Fibroblast of the aortic adventitia (primary cell): ENCODE data around the gene ASB6. TPM values are rescaled to one million over a fixed set of nuclear protein-coding genes. Genes with fewer than 3 reads are reported as not detected.
"Not testable (repeated sequence)": the region's sequence is repeated elsewhere in the genome, so short reads cannot be mapped to it uniquely, and the experiment has no call there.

Experiments used
- DNase-seq: peaks from one replicate; pipeline ENCODE4 v3.0.0-alpha.2; 2010; ENCODE audit warnings: low read depth
- H3K4me3 ChIP-seq: 2 replicates; pipeline ENCODE4 v1.5.1; 2011; ENCODE audit warnings: low read depth, mild to moderate bottlenecking, control low read depth, low read length, moderate library complexity
- CTCF ChIP-seq: IDR thresholded peaks from 2 replicates; pipeline ENCODE4 v1.5.1; 2011; ENCODE audit warnings: mild to moderate bottlenecking, low read length, control low read depth, inconsistent platforms; ENCODE audit not compliant: insufficient read depth
- total RNA-seq: library from RNA; depleted of rRNA; stranded (reverse); fragments of >200 nt; gene quantifications from 2 replicates; pipeline ENCODE4 v1.2.3, GENCODE V29; 2012; ENCODE audit warnings: low replicate concordance

The ASB6 gene
- total RNA-seq, 1 donor: 14.0 TPM

DNA sequence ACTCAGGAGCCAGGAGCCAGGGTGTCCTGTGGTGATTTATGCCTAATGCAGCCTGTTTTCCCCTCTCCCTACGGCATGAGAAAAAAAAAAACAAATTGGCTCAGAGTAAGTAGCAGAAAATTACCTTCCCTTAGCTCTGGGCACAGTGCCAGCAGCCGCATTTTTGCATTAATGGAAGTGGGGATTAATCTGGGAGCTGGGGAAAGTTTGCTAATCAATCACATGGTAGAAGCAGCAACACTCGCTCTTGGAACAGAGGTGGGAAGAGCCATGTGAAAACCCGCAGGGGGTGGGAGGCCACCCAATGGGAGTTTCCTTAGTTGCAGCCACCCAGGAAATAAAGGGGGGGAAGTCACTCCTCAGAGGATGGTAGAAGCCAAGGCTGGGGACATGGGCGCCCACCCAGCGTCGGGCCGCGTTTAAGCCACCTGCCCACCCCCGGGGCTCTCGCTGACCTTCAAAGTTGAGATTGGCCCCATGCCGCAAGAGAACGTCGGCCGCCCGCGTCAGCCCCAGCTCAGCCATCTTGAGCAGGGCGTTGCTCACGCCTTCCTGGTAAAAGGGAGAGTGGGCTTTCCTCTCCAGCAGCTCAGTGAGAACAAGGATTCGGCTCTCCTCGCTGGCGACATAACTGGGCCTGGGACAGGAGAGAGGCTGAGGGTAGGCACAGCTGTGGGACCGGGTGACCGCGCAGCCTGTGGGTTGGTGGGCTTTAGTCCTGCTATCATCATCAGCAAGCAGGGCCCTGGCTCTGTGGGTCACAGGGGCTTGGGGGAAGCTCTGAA is 1.7 kb downstream of the ASB6 start:
- H3K4me3 ChIP-seq: peak overlapping the region; percentile 88
- TF ChIP-seq CTCF: no peak
- peak; percentile 70 for DNase-seq

GRCh38 chr9:129639756-129640085 is 2.2 kb downstream of the ASB6 start:
- peak overlapping the region; percentile 88 for H3K4me3 ChIP-seq
- no peak for DNase-seq
- TF ChIP-seq CTCF: no peak

DNA sequence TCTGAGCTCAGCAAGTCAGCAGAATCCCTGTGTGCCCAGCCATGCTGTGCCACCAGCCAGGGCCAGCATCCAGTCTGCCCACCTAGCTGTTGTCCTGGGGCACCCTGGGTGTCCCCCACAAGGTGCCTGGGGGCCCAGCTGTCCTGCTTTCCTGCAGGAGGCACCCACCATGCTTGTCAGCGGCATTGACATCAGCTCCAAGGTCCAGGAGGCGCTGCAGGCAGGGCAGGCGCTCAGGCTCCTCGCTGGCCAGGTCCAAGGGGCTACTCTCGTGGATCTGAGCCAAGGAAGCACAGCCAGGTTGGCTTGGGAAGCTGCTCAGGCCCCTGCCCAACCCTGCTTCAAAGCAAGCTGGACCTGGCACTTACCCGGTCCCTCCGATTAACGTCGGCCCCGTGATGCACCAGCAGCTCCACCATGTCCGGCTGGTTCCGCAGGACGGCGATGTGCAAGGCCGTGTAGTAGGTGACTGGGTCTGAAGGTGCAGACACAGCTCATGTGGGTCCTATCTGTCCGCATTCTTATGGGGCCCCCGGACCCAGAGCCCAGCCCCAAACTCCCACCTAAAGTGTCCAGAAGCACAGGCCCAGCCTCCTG is 2.8 kb downstream of the ASB6 start:
- no peak for DNase-seq
- no peak for TF ChIP-seq CTCF
- no peak overlapping the region for H3K4me3 ChIP-seq

DNA sequence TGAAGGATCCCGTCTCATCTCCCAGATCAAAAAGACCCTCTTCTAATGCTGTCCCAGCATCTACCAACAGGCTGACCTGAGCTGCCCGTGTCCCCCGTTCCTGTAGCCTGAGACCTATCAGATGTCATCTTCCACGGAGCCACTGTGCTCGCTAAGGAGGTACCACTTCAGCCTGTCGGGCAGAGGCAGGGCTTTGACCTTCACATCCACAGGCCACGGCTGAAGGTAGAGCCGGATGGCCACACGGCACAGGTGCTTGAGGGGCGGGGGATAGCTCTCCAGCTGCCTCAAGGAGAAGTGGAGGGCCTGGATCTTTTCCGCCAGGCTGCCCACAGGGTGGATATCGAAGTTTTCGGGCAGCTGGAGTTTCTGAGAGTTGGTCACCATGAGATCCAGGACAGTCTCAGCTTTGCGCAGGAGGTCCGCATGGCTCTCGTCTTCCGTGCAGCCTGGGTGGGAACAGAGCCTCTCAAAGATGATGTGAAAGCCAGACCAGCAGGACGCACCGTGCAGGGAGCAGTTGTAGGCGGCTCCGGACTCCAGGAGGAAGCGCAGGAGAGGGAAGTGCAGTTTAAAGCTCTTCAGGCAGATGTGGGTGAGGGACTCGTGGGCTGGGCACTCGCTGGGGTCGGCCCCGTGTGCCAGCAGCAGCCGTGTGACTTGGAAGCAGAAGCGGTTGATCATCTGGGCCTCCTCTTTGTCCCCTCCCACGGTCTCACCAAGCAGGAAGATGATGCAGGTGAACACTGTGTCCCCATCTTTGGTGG is 4.1 kb downstream of the ASB6 start:
- H3K4me3 ChIP-seq: no peak overlapping the region
- no peak for TF ChIP-seq CTCF
- DNase-seq: no peak

DNA sequence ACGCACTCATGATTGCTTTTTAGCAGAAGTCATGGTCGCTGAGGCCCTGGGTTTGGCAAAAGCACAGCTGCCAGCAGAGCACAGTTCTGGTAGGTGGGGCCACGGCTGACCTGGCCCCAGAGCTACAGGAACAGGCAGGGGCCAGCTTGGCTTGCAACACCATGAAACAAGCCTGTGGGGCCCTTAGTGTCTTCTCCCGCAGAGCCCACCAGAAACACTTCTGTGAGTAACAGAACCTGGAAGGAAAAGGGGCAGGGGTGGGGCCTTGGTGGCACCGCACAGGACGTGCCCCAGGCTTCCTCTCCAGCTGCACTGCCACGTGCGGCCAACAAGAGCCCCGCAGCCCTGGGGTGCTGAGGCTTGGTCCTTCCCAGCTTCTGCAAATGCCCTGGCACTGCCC is 4.8 kb downstream of the ASB6 start:
- DNase-seq: no peak
- H3K4me3 ChIP-seq: no peak overlapping the region
- TF ChIP-seq CTCF: no peak

DNA sequence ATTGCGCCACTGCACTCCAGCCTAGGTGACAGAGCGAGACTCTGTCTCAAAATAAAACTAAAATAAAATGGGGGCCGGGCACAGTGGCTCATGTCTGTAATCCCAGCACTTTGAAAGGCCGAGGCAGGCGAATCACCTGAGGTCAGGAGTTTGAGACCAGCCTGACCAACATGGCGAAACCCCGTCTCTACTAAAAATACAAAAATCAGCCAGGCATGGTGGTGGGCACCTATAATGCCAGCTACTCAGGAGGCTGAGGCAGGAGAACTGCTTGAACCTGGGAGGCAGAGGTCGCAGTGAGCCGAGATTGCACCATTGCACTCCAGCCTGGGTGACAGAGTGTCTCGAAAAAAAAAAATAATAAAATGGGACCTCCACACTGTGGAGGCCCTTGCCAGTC is 5.6 kb downstream of the ASB6 start:
- H3K4me3 ChIP-seq, DNase-seq: not testable (repeated sequence)
